Neural progenitor cell (in vitro differentiated cells): ENCODE measurements around the gene TWIST2.

ENCODE experiments used
- EZH2 ChIP-seq: fragments of 200-600 bp; sonication (generic); IDR thresholded peaks from 2 replicates; pipeline ENCODE4 v1.6.1; 2017; ENCODE audit warnings: antibody characterized with exemption, mild to moderate bottlenecking, moderate library complexity
- EZH2phosphoT487 ChIP-seq: fragments of 200-600 bp; sonication (generic); IDR thresholded peaks from 2 replicates; pipeline ENCODE4 v1.6.1; 2017; ENCODE audit warnings: antibody characterized with exemption
- TF ChIP-seq, protein P1 (sequence below): fragments of 200-600 bp; sonication (generic); IDR thresholded peaks from 2 replicates; pipeline ENCODE4 v1.5.1; 2017; ENCODE audit warnings: antibody characterized with exemption, mild to moderate bottlenecking

DNA sequence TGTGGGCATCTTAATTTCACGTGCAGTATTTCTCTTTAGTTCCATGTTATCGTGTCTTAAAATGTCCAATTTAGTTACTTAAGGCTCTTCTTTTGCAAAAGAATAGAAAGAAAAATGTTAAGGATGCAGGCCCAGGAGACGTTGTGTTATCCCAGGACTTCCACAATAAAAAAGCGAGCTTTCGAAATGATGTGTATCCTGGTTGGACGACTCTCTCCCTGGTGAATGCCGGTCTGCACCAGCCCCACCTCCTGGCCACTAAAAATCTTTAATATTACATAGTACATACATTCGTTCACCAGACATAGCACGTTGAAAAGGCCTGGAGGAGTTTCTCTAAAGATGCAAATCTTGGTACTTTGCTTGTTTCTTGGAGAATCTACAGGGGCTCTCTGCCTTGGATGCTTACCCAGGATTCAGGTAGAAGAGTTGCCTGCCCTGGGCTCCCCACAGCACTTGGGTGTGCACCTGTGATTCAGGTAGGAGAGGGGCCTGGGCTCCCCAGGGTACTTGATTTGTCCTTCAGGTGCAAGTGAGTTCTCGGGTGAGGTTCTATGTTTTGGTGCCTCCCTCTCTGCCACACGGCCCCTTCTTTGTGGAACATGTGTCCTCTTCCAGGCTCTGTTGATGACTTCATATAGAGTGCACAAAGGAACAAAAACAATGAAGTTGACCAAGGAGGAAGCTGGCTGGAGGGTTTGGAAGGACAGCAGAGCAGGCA lies 26.6 kb downstream of the TWIST2 start:
- TF ChIP-seq EZH2phosphoT487 (no peak), EZH2 (no peak)
- TF ChIP-seq, protein P1, sequence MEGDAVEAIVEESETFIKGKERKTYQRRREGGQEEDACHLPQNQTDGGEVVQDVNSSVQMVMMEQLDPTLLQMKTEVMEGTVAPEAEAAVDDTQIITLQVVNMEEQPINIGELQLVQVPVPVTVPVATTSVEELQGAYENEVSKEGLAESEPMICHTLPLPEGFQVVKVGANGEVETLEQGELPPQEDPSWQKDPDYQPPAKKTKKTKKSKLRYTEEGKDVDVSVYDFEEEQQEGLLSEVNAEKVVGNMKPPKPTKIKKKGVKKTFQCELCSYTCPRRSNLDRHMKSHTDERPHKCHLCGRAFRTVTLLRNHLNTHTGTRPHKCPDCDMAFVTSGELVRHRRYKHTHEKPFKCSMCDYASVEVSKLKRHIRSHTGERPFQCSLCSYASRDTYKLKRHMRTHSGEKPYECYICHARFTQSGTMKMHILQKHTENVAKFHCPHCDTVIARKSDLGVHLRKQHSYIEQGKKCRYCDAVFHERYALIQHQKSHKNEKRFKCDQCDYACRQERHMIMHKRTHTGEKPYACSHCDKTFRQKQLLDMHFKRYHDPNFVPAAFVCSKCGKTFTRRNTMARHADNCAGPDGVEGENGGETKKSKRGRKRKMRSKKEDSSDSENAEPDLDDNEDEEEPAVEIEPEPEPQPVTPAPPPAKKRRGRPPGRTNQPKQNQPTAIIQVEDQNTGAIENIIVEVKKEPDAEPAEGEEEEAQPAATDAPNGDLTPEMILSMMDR: no peak
